GM18909 (cell line): ENCODE data around the gene CDYL2.
"Not testable (repeated sequence)": the region's sequence is repeated elsewhere in the genome, so short reads cannot be mapped to it uniquely, and the experiment has no call there.

Experiments
- ATAC-seq: cut with Tn5 transposase; IDR thresholded peaks from one replicate; pipeline ENCODE4 v1.9.1; 2021; ENCODE audit warnings: mild to moderate bottlenecking; ENCODE audit not compliant: unreplicated experiment, poor library complexity

The CDYL2 gene

GRCh38 chr16:80751167-80751566 lies 53.2 kb downstream of the CDYL2 start:
- no peak for ATAC-seq

GRCh38 chr16:80746231-80746630 lies 58.2 kb downstream of the CDYL2 start:
- ATAC-seq, result no peak

- no peak for ATAC-seq
These were observed 59.5 kb downstream of the CDYL2 start for GRCh38 chr16:80744856-80745255.

GRCh38 chr16:80743772-80744171 lies 60.6 kb downstream of the CDYL2 start:
- ATAC-seq, result no peak

GRCh38 chr16:80743273-80743672 lies 61.1 kb downstream of the CDYL2 start:
- ATAC-seq, result no peak

- ATAC-seq, result no peak
These were observed 62.1 kb downstream of the CDYL2 start for GRCh38 chr16:80742331-80742730.

GRCh38 chr16:80741724-80742123 lies 62.7 kb downstream of the CDYL2 start:
- no peak for ATAC-seq

GRCh38 chr16:80739523-80739922 lies 64.9 kb downstream of the CDYL2 start:
- no peak for ATAC-seq

GRCh38 chr16:80738521-80738920 lies 65.9 kb downstream of the CDYL2 start:
- no peak for ATAC-seq

- no peak for ATAC-seq
These were observed 68.6 kb downstream of the CDYL2 start for GRCh38 chr16:80735846-80736245.

- ATAC-seq, result no peak
These were observed 71.0 kb downstream of the CDYL2 start for GRCh38 chr16:80733407-80733806.

- ATAC-seq, result no peak
These were observed 72.5 kb downstream of the CDYL2 start for GRCh38 chr16:80731915-80732314.

GRCh38 chr16:80727066-80727763 lies 77.2 kb downstream of the CDYL2 start:
- ATAC-seq, result not testable (repeated sequence)

GRCh38 chr16:80725566-80726162 lies 78.7 kb downstream of the CDYL2 start:
- no peak for ATAC-seq

GRCh38 chr16:80723981-80724380 lies 80.4 kb downstream of the CDYL2 start:
- no peak for ATAC-seq

GRCh38 chr16:80723091-80723490 lies 81.3 kb downstream of the CDYL2 start:
- no peak for ATAC-seq

GRCh38 chr16:80720804-80721371 lies 83.5 kb downstream of the CDYL2 start:
- ATAC-seq, result no peak

GRCh38 chr16:80719573-80719972 lies 84.8 kb downstream of the CDYL2 start:
- ATAC-seq, result no peak

- no peak for ATAC-seq
These were observed 85.7 kb downstream of the CDYL2 start for GRCh38 chr16:80718480-80719220.

- no peak for ATAC-seq
These were observed 86.8 kb downstream of the CDYL2 start for GRCh38 chr16:80717611-80718010.

GRCh38 chr16:80716564-80717139 lies 87.7 kb downstream of the CDYL2 start:
- no peak for ATAC-seq
